GM12892 (cell line): ENCODE data around the gene ABCA1.

Experiments used
- POLR2A ChIP-seq: IDR thresholded peaks from 2 replicates; pipeline ENCODE4 v1.6.1; 2011; ENCODE audit warnings: low read depth, low read length, control low read depth
- POLR2AphosphoS5 ChIP-seq: IDR thresholded peaks from 2 replicates; pipeline ENCODE4 v1.6.1; 2011; ENCODE audit warnings: low read depth, low read length, control low read depth

DNA sequence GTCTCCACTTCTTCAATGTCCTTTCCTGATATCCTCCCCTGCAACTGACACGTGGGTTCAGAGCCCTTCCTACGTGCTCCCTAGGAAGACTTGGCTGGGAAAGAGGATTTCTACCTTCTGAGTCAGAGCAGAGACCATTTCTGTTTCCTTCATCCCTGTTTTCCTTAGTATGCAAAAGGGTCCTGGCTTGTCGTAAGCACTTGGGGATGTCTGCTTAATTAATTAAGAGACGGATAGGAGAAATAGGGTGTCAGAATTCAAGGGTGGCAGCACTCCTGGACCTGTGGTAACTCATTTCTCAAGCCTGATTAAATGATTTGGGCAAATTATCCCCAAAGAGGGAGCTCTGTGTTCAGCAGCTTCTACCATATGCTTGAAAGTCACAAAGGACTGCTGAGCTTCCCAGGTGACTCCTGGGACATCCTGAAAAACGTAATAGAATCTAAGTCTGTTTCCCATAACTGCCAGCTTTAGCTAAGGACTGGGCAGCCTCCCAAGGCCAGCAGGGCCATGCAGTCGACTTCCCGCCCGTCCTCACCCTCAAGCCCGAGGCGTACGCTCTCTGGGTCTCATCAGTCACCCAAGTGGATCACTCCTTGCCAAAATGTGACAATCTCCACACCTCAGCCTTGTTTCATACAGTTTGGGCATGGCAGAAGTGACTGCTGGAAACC is 20.5 kb downstream of the ABCA1 start:
- no peak for TF ChIP-seq POLR2A
- no peak for TF ChIP-seq POLR2AphosphoS5
